HepG2 (cell line): Measurements from ENCODE around the gene DPM2. TPM values are rescaled to one million over a fixed set of nuclear protein-coding genes. Genes with fewer than 3 reads are reported as not detected.

ENCODE experiments used
- ATAC-seq: fragments of 200-7000 bp; cut with Tn5 transposase; 3 replicates; pipeline ENCODE4 v1.9.1; 2020; ENCODE audit warnings: mild to moderate bottlenecking, moderate library complexity
- BruUV-seq: library from RNA; stranded (reverse); fragments of 400-500 nt; replicated peaks from 2 replicates; lab custom pipeline; 2021; lab: Mats Ljungman, UMichigan
- CTCF ChIA-PET: fragments of 300-600 bp; formaldehyde crosslinking; extraction: SDS; loops from one replicate; lab custom pipeline; 2021; ENCODE audit warnings: low total read pairs, inconsistent platforms, low intra/inter-chr PET ratio; lab: Yijun Ruan, JAX
- POLR2A ChIA-PET: fragments of 350-600 bp; sonication (Branson Sonifier 250); formaldehyde crosslinking; loops from one replicate; lab custom pipeline; 2020; ENCODE audit warnings: antibody characterized with exemption, inconsistent platforms; lab: Yijun Ruan, JAX
- DNase-seq: peaks from one replicate; pipeline ENCODE4 v3.0.0-alpha.2; 2015; ENCODE audit warnings: low spot score
- FAIRE-seq: peaks from 3 replicates; lab custom pipeline; 2011; peaks lifted over from hg19 to GRCh38; lab: Jason Lieb, UNC
- H2AFZ ChIP-seq: one replicate; pipeline ENCODE4 v1.6.1; 2011; ENCODE audit warnings: low read length, inconsistent platforms
- H3K27ac ChIP-seq: fragments of 300-600 bp; 3 replicates; pipeline ENCODE4 v1.8.0; 2011; ENCODE audit warnings: mixed run types, mild to moderate bottlenecking, mixed read lengths, low read length, inconsistent platforms; ENCODE audit not compliant: insufficient read depth; ENCODE audit errors: extremely low read length
- H3K27me3 ChIP-seq, 2 experiments: fragments of 200-600 bp in 1 of 2; 2 replicates in 1 of 2; 3 replicates in 1 of 2; pipeline versions ENCODE4 v1.6.0 to v1.8.0; 2011; ENCODE audit warnings: low read length in 2 of 2, mild to moderate bottlenecking in 2 of 2, moderate library complexity in 2 of 2, inconsistent platforms in 1 of 2; ENCODE audit not compliant: insufficient read depth in 2 of 2, control insufficient read depth in 1 of 2
- H3K36me3 ChIP-seq, 2 experiments: fragments of 200-600 bp in 1 of 2; replicated peaks in 1 of 2; 2 replicates in 1 of 2; 3 replicates in 1 of 2; pipeline versions ENCODE4 v1.5.1 to v1.8.0; 2011; ENCODE audit warnings: low read length in 2 of 2, inconsistent platforms in 1 of 2; ENCODE audit not compliant: insufficient read depth in 2 of 2, control insufficient read depth in 1 of 2
- H3K4me1 ChIP-seq: 2 replicates; pipeline ENCODE4 v1.5.1; 2012; ENCODE audit warnings: low read length, inconsistent platforms; ENCODE audit not compliant: insufficient read depth
- H3K4me2 ChIP-seq: 2 replicates; pipeline ENCODE4 v1.6.0; 2011; ENCODE audit warnings: low read depth, low read length, inconsistent platforms
- H3K4me3 ChIP-seq, 3 experiments: fragments of 200-600 bp in 1 of 3; sonication (generic), shearing (Covaris generic) in 1 of 3; replicated peaks in 1 of 3; 2 replicates each; pipeline ENCODE4 v1.5.1; 2011 to 2016; ENCODE audit warnings: low read length in 3 of 3, inconsistent platforms in 2 of 3, low read depth in 2 of 3, mild to moderate bottlenecking in 2 of 3, control low read depth in 1 of 3, mixed read lengths in 1 of 3; ENCODE audit not compliant: insufficient read depth in 1 of 3
- H3K79me2 ChIP-seq: one replicate; pipeline ENCODE4 v1.6.1; 2011; ENCODE audit warnings: low read length, inconsistent platforms; ENCODE audit not compliant: insufficient read depth
- H3K9ac ChIP-seq: 2 replicates; pipeline ENCODE4 v1.6.0; 2011; ENCODE audit warnings: mild to moderate bottlenecking, low read depth, low read length, inconsistent platforms; ENCODE audit not compliant: insufficient read depth
- H3K9me3 ChIP-seq: 2 replicates; pipeline ENCODE4 v1.5.1; 2012; ENCODE audit warnings: mild to moderate bottlenecking, low read length
- H4K20me1 ChIP-seq: 2 replicates; pipeline ENCODE4 v1.6.0; 2011; ENCODE audit warnings: inconsistent platforms, mild to moderate bottlenecking, low read length, moderate library complexity; ENCODE audit not compliant: insufficient read depth
- CTCF ChIP-seq: sonication (generic); formaldehyde crosslinking; IDR thresholded peaks from 2 replicates; pipeline ENCODE4 v1.5.0; 2020; ENCODE audit warnings: mild to moderate bottlenecking, missing genetic modification reagents, moderate library complexity
- ESRRA ChIP-seq: sonication (generic); formaldehyde crosslinking; IDR thresholded peaks from 2 replicates; pipeline ENCODE4 v1.5.1; 2020; ENCODE audit warnings: mild to moderate bottlenecking, low read depth, missing genetic modification reagents
- FUBP1 ChIP-seq: sonication (generic); formaldehyde crosslinking; IDR thresholded peaks from 2 replicates; pipeline ENCODE4 v1.5.1; 2020; ENCODE audit warnings: missing genetic modification reagents, mild to moderate bottlenecking, borderline replicate concordance
- HOMEZ ChIP-seq: IDR thresholded peaks from 2 replicates; pipeline ENCODE4 v1.6.1; 2016; ENCODE audit warnings: low read depth
- JDP2 ChIP-seq: sonication (generic); formaldehyde crosslinking; IDR thresholded peaks from 2 replicates; pipeline ENCODE4 v1.8.1; 2022; ENCODE audit warnings: missing genetic modification reagents, borderline replicate concordance
- PPARG ChIP-seq: conservative IDR thresholded peaks from 2 replicates; pipeline ENCODE4 v1.6.1; 2016; ENCODE audit warnings: missing biosample characterization, missing genetic modification reagents
- RFXANK ChIP-seq: IDR thresholded peaks from 2 replicates; pipeline ENCODE4 v1.6.1; 2016
- RNF2 ChIP-seq: fragments of 450-650 bp; conservative IDR thresholded peaks from 2 replicates; pipeline ENCODE4 v1.6.1; 2016; ENCODE audit warnings: low read depth
- SNAPC4 ChIP-seq: sonication (generic); formaldehyde crosslinking; IDR thresholded peaks from 2 replicates; pipeline ENCODE4 v1.4.0; 2020; ENCODE audit warnings: mild to moderate bottlenecking, missing genetic modification reagents
- STAG1 ChIP-seq: sonication (generic); formaldehyde crosslinking; IDR thresholded peaks from 2 replicates; pipeline ENCODE4 v1.4.0; 2020; ENCODE audit warnings: missing genetic modification reagents
- STAT5B ChIP-seq: sonication (generic); formaldehyde crosslinking; IDR thresholded peaks from 2 replicates; pipeline ENCODE4 v1.4.0; 2020; ENCODE audit warnings: missing genetic modification reagents
- ZKSCAN8 ChIP-seq: IDR thresholded peaks from 2 replicates; pipeline ENCODE4 v1.6.1; 2016; ENCODE audit warnings: borderline replicate concordance, missing genetic modification reagents, missing compliant biosample characterization
- ZNF160 ChIP-seq: sonication (generic); formaldehyde crosslinking; IDR thresholded peaks from 2 replicates; pipeline ENCODE4 v1.8.0; 2022; ENCODE audit warnings: mild to moderate bottlenecking, inconsistent platforms, missing genetic modification reagents
- ZNF263 ChIP-seq: sonication (generic); formaldehyde crosslinking; IDR thresholded peaks from 2 replicates; pipeline ENCODE4 v1.4.0; 2020; ENCODE audit warnings: missing genetic modification reagents
- ZNF484 ChIP-seq: sonication (generic); formaldehyde crosslinking; IDR thresholded peaks from 2 replicates; pipeline ENCODE4 v1.5.1; 2020; ENCODE audit warnings: mild to moderate bottlenecking, low read depth, missing genetic modification reagents, borderline replicate concordance
- ZNF557 ChIP-seq: sonication (generic); formaldehyde crosslinking; IDR thresholded peaks from 2 replicates; pipeline ENCODE4 v1.4.0; 2020; ENCODE audit warnings: missing genetic modification reagents
- WGBS: methylation state at CpG from one replicate; pipeline ENCODE4 v1.1.6; 2017; ENCODE audit warnings: low lambda C conversion rate; 5-methylcytosine and 5-hydroxymethylcytosine counted together
- in situ Hi-C: cut with HindIII; loops from 2 replicates; pipeline ENCODE4 v1.10.0; 2017; ENCODE audit warnings: low pct_unique_long_range_greater_than_20kb; ENCODE audit not compliant: extremely low pct_ligation_motif_present
- intact Hi-C: fragments of 100-400 bp; cut with micrococcal nuclease; formaldehyde crosslinking; loops from one replicate; pipeline ENCODE4 v1.10.0; 2022; ENCODE audit not compliant: unreplicated experiment
- polyA plus RNA-seq, 8 experiments: library from polyadenylated mRNA; depleted of rRNA in 3 of 8; stranded (reverse) in 7 of 8; unstranded in 1 of 8; fragments of >200 nt; fragmentation: Illumina TruSeq in 4 of 8; extraction: Trizol in 4 of 8; gene quantifications; 2 replicates each; pipeline versions ENCODE4 v1.2.1 to v1.2.3, GENCODE V29; 2011 to 2016; ENCODE audit warnings: low read depth in 4 of 8, missing spikeins in 1 of 8, mixed read lengths in 1 of 8; ENCODE audit not compliant: insufficient read depth in 1 of 8
- total RNA-seq, 5 experiments: library from RNA; depleted of rRNA; stranded (reverse); fragments of >200 nt; fragmentation: Illumina TruSeq; extraction: Trizol; gene quantifications; 2 replicates each; pipeline ENCODE4 v1.2.3, GENCODE V29; 2016; ENCODE audit warnings: low read depth in 1 of 5

The DPM2 gene
- total and polyA plus RNA-seq, 2 of the 13 experiments (the other 11 are each of a cell fraction or from before 2014, with no cell fraction given): 24.8 to 35.3 TPM

GRCh38 chr9:127934248-127934647 lies 3.4 kb downstream of the DPM2 start:
- Histone ChIP-seq H3K4me2 (no peak overlapping the region), H3K9me3 (no peaks in the 10 kb centered on the region), H3K9ac (no peak overlapping the region), H3K36me3 (peaks cover 0 to 2% of the 10 kb centered on the region in 2 experiments; a peak in 2 of 5 replicates), H3K4me1 (peaks cover 49% of the 10 kb centered on the region), H2AFZ (no peak overlapping the region), H3K79me2 (peaks cover 22% of the 10 kb centered on the region), H3K27me3 (peaks cover 0 to 2% of the 10 kb centered on the region in 2 experiments; a peak in 3 of 5 replicates), H4K20me1 (no peaks in the 10 kb centered on the region), H3K4me3 (no peak overlapping the region), H3K27ac (no peak overlapping the region)
- DNase-seq (no peak), ATAC-seq (no peak), FAIRE-seq (no peak)
- ChIA-PET CTCF (no interaction called here), POLR2A (no interaction called here)
- in situ Hi-C loops (no loop called here), intact Hi-C loops (no loop called here)
- BruUV-seq: no TSS peak
- 85% methylated on average over 4 of the region's 4 CpGs for WGBS
- TF ChIP-seq FUBP1 (CRISPR knock-in tag) (no peak), ZNF484 (no peak), STAT5B (no peak), ZNF160 (CRISPR knock-in tag) (no peak), RNF2 (no peak), SNAPC4 (CRISPR knock-in tag) (no peak), ZNF557 (CRISPR knock-in tag) (no peak), JDP2 (CRISPR knock-in tag) (no peak), PPARG (CRISPR knock-in tag) (no peak), ZKSCAN8 (CRISPR knock-in tag) (no peak), ESRRA (CRISPR knock-in tag) (no peak), CTCF (CRISPR knock-in tag) (peak; percentile 34), STAG1 (CRISPR knock-in tag) (peak; percentile 19), RFXANK (CRISPR knock-in tag) (no peak), ZNF263 (CRISPR knock-in tag) (peak; percentile 26; the same call in 1 of the 2 replicates), HOMEZ (no peak)
